NCI-H1417 (cell line): ENCODE measurements around the gene SULT2A1.
"Not testable (repeated sequence)": the region's sequence is repeated elsewhere in the genome, so short reads cannot be mapped to it uniquely, and the experiment has no call there.

Source experiments
- DNase-seq, 3 experiments: peaks; one replicate each; lab custom pipeline; 2025; lab: John Stamatoyannopoulos, UW

Gene SULT2A1, protein sequence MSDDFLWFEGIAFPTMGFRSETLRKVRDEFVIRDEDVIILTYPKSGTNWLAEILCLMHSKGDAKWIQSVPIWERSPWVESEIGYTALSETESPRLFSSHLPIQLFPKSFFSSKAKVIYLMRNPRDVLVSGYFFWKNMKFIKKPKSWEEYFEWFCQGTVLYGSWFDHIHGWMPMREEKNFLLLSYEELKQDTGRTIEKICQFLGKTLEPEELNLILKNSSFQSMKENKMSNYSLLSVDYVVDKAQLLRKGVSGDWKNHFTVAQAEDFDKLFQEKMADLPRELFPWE

DNA sequence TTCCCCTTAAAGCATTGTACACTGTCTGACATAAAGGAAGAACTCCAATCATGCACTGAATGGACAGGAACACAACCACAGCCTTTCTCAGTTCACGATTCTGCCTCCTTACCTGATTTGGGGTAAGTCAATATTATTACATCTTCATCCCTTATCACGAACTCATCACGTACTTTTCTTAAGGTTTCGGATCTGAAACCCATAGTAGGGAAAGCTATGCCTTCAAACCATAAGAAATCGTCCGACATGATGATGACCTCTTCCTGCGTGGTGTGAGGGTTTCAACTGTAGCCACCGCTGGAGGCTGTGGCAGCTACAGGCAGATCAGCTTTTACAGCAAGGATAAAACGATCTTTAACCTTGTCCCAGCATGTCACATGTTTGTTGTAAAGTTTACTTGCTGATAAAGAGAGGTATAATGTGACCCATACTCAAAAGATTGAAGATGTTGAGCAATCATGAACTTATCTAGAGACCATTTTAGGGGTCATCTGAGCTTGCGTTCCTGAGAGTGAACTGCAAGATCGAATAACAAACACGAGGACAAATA, at the start of gene SULT2A1:
TSS of gene SULT2A1 (minus strand) at position 306 of the 550 bp plus-strand sequence. CDS start at position 248, 58 bp downstream.
- no peak for DNase-seq

DNA sequence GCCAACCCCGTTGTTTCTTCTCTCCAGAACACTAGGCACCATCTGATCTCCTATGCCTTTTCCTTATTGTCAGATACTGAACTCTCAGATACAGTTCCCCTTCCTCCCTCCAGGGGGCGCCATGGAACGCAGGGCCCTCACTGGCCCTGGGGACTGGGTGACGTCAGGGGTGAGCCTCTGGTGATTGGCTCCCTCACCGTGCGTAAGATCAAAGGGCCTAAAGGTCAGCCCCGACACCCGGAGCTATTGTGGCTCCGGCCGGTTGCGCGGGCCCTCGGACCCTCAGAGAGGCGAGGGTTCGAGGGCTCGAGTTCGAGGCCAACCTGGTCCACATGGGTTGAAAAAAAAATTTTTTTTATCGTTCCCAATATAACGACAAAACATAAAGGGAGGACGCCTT, 42.5 kb upstream of the SULT2A1 start:
- not testable (repeated sequence) for DNase-seq

DNA sequence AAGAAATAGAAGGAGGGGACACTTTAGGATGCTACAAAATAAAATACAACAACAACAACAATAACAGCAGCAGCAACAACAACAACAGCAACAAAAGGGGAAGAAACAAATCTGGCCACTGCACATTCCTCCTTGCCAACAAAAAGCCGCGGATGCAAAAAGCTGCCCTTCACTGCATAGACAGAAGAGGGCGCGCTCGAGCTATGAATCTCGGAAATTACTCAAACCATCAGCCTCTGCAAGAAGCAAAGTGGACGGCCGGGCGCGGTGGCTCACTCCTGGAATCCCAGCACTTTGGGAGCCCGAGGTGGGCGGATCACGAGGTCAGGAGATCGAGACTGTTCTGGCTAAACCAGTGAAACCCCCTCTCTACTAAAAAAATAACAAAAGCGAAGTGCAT, 34.0 kb upstream of the SULT2A1 start:
- not testable (repeated sequence) for DNase-seq

DNA sequence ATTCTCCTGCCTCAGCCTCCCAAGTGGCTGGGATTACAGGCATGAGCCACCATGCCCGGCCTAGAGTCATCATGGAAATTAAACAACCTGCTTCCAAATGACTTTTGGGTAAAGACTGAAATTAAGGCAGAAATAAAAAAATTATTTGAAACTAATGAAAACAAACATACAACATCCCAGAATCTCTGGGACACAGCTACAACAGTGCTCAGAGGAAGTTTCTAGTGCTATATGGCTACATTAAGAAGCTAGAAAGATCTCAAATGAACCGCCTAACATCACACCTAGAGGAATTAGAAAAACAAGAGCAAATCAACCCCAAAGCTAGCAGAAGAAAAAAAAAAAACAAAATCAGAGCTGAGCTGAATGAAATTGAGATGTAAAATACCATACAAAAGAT, 24.1 kb upstream of the SULT2A1 start:
- DNase-seq, result not testable (repeated sequence)

DNA sequence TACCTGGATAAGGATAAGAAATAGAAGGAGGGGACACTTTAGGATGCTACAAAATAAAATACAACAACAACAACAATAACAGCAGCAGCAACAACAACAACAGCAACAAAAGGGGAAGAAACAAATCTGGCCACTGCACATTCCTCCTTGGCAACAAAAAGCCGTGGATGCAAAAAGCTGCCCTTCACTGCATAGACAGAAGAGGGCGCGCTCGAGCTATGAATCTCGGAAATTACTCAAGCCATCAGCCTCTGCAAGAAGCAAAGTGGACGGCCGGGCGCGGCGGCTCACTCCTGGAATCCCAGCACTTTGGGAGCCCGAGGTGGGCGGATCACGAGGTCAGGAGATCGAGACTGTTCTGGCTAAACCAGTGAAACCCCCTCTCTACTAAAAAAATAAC, 23.2 kb upstream of the SULT2A1 start:
- DNase-seq, result not testable (repeated sequence)

DNA sequence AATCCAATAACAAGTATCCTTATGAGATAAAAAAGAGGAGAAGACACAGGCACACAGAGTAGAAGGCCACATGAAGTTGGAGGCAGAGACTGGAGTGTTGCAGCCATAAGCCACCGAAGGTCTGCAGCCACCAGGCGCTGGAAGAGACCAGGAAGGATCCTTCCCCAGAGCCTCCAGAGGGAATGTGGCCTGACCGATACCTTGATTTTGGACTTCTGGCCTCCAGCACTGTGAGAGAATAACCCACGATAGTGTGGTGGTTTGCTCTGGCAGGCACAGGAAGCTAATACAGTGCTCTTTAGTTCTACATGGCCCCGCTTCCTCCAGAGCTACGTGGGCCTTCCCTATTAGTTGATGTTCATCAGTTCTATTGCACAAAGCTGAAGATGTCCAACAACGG, 15.3 kb upstream of the SULT2A1 start:
- no peak for DNase-seq

DNA sequence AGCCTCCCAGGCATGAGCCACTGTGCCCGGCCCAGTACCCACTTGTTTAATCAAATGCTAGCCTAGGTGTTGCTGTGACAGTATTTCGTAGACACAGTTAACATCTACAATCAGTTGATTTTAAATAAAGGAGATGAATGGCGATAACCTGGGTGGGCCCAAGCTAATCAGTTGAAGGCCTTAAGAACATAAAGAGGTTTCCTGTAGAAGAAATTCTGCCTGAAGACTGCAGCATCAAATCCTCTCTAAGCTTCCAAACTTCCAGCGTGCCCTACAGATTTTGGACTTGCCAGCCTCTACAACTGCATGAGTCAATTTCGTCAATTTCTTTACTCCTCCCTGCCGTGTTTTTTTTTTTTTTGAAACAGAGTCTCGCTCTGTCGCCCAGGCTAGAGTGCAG, 13.2 kb upstream of the SULT2A1 start:
- no peak for DNase-seq

DNA sequence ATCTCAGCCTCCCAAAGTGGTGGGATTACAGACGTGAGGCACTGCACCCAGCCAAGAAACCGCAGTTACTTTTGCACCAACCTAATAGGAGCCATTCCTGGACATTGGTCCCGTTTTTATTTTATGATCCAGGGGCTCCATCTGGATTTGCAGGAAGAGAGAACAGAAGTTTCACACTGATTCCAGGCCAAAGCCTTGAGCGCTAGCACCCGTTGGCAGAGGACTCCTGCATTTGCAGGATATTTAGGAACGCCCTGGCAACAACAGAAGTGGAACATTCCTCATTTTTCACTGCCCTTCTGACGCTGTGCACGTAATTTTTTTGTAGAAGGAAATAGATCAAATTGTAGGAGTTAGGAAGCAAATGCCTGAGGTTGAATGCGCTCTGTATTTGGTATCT, 11.7 kb upstream of the SULT2A1 start:
- DNase-seq, result no peak

DNA sequence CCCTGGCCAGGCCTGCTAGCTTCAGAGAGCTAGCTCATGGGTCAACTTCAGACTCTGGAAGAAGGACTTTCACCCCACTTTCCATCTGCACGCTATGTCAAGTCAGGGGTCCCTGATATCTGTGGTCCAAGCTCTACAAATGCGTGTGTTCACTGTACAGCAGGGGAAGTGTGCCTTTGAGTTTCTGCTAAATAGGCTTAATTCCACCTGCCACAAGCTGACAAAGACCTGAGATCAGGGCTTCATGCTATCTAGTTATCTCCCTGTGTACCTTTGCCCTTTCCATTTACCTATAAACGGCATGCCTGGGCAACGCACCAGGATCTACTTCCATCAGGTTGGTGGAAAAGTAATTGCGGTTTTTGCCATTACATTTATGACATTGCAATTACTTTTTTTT, 10.7 kb upstream of the SULT2A1 start:
- no peak for DNase-seq

DNA sequence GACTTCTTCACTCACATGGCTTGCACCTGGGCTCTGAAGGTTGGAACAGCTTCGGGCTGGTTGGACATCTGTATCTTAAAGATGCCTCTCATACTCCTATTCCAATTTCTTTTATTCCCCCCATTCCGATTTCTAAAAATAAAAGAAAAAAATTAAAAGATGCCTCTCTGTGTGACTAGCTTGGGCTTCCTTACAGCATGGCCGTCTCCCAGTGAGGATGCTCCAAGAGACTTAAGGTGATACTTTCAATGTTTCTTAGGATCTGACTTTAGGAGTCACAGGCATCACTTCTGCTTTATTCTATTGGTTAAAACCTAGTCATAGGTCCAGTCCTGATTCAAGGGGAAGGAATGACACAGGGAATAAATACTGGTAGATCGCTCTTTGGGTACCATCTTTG, 9.9 kb upstream of the SULT2A1 start:
- no peak for DNase-seq

DNA sequence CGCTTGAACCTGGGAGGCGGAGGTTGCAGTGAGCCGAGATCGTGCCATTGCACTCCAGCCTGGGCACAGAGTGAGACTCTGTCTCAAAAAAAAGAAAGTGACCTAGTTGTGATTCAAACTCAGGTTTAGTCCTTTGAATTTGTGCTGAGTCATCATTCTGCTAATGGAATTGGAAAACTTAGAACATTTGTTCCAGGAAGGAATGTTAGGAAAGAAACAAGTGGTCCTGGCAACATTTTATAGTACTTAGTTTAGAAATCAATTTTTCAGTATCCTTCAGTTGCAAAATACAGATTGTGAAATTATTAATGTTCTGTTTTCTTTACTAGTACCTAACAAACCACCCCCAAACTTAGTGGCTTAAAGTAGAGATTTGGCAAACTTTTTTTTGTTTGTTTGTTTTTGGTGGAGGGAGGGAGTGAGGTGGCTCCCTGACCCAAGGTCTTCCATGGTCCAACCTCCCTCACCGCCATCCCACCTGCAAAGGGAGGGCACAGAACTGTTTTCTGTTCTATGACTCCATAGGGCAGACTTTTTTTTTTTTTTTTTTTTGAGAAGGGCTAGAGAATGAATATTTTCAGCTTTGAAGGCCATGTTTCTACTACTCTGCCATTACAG, 9.2 kb upstream of the SULT2A1 start:
- no peak for DNase-seq

DNA sequence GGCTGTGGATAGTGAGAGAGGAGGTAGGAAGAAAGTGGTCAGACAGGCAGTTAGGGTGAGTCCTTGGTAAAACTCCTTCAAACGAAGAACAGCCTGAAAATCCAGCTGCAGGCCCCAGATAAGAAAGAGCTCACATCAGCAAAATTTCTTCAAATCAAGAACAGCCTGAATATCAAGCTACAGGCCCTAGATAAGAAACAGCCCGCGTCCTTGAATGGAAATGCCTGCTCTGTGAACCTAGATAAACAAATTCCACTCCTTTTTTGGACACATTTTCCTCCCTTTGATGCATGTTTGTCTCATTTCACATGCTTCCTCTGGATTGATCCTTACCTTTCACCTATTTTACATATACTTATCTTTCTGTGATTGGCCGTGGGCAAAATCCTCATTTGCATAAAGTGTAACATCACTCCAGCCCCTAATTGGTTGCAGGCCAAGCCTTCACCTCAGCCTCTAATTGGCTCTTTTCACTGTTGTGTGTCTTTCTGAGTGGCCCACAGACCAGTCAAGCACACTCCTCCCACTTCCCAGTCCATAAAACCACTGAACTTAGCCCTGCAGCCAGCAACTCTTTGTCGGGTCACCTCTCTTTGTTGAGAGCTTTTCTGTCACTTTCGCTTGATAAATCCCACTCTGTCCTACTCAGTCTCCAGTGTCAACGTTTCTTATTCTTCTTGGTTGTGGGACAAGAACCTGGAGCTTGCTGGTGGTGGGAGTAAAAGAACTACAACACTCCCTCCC, 6.0 kb upstream of the SULT2A1 start:
- DNase-seq, result no peak

DNA sequence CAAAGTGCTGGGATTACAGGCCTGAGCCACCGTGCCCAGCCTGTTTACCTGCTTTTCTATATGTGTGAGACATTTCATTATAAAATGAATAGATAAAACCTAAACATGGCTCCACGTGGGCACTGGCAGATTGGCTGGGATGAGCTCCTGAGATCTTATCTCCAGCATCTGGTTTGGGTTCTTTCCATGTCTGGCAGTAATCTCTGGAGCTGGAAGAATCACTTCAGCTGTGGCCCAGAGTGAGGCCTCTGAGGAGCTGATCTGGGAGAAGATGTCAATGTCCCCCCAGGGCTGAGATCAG, 5.5 kb upstream of the SULT2A1 start:
- DNase-seq, result no peak

DNA sequence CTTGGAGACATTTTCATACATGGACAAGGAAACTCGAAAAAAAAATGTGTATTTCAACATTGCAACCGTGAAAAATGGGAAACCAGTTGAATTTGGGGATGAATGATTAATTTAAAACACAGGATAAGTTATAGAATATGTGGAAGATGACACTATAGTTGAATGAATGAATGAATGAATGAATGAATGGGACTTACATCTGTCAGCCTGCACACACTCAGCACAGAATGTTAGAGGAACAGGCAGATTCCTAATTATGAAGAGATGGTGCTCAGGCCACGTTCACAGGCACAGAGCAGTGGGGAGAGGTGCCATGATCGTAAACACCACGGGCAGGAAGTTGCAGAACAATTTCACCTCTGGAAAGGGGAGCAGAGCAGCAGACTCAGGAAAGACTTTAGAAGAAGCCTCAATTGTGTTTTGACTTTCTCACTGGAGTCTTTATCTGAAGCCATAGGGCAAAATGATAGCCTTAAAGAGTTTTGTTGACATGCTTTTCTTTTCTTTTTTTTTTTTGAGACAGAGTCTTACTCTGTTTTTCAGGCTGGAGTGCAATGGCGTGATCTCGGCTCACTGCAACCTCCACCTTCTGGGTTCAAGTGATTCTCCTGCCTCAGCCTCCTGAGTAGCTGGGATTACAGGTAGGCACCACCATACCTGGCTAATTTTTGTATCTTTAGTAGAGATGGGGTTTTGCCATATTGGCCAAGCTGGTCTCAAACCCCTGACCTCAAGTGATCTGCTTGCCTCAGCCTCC, 4.9 kb upstream of the SULT2A1 start:
- DNase-seq, result no peak

DNA sequence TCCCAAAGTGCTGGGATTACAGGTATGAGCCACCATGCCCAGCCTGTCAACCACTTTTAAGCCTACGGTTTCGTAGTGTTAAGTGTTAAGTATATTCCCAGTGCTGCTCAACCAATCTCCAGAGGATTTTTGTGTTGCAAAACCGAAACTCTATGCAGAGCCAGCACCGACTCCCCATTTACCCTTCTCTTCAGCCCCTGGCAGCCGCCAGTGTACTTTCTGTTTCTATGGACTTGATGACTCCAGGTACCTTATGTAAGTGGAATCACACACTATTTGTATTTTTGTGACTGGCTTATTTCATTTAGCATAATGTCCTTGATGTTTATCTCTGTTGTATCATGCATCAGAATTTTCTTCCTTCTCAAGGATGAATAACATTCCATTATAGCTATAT, 1.1 kb downstream of the SULT2A1 start:
- DNase-seq, result no peak

DNA sequence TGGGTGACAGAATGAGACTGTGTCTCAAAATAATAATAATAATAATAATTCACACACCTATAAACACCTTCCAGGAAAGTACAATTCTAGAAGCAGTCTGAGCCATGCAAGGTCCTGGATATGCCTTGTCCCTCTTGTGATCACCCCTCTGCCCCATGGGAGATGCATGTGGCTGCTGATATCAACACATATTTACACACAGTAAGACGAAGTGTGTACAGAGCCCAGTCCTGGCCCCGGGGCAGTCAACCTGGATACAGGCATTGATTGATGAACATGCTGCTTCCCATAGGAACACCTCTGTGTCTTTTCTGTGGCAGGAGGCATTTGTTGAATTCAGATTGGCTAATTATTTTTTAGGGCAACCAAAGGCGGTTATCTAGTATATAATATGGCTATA, 3.2 kb downstream of the SULT2A1 start:
- DNase-seq, result no peak

DNA sequence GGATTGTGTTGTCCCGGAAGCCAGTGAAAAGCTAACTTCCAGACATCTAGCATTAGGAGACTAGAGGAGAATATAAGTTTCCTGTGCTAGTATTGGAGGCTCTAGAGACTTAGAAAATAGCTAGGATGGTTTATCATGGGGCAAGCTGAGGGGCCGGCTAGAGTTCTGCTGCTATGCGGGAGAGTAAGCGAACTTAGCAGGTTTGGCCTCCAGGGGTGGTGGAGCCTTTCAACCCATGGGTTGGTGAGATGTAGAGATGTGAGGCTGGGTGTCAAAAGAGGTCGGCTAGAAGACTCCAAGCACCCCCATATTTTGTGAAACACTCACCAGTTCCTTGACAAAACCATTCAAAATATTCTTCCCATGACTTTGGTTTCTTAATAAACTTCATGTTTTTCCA, 4.4 kb downstream of the SULT2A1 start:
- no peak for DNase-seq

DNA sequence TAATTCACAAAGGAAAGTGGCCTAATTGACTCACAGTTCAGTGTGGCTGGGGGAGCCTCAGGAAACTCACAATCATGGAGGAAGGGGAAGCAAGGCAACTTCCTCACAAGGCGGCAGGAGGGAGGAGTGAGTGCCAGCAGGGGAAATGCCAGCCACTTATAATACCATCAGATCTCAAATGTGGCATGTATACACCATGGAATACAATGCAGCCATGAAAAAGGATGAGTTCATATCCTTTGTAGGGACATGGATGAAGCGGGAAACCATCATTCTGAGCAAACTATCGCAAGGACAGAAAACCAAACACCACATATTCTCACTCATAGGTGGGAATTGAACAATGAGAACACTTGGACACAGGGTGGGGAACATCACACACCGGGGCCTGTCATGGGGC, 6.7 kb downstream of the SULT2A1 start:
- DNase-seq, result not testable (repeated sequence)

DNA sequence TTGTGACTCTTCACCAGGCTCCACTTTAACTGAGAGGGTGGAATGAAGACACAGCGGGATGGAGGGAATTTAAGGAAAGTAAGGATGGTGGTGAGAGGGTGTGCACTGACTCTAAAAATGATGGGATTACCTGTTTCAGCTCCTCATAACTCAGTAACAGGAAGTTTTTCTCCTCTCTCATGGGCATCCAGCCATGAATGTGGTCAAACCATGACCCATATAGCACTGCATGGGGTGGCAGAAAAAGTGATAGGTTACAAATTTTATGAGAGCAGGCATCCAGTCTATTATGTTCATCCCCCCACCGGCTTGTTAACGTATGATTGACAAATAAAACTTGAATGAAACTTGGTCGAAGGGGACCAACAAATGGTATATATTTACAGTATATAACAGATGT, 7.2 kb downstream of the SULT2A1 start:
- DNase-seq, result no peak

DNA sequence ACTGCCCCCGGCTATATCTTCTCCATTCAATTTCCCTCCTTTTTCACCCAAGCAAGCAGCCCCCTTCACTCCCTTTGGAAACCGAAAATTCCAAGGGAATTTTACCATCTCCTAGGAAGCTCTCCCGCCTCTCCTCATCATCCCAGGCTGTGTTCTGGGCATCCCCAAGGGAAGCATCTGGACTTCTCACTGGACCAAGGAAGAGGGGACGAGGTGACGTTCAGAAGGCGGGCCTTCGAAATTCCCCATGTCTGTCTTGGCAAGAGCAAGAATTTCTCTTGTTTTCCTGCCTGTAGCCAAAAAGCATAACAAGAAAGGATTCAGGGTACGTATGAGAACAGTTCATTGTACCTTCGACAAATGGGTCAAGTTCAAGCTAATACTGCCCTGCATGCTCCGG, 20.9 kb downstream of the SULT2A1 start:
- no peak for DNase-seq

DNA sequence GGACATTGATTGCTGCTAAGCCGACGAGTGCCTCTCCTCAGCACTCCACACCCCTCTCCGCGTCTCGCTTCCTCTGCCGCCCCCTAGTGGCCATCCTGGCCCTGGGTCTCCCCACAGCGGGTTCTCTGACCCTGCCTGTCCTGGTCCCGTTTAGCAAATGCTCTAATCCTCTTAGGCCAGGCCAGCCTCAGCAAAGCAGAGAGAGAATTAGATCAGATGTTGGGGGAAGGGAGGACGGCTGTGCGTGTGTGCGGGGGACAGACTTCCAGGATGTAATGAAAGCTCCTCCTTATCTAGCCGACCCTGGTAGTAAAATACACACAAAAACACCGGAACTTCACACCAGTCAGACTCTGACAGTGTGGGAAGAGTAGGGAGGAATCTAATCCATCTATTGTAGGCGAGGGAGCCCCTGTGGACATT, 22.6 kb downstream of the SULT2A1 start:
- DNase-seq, result peak; percentile 32 to 72 (median 60)

DNA sequence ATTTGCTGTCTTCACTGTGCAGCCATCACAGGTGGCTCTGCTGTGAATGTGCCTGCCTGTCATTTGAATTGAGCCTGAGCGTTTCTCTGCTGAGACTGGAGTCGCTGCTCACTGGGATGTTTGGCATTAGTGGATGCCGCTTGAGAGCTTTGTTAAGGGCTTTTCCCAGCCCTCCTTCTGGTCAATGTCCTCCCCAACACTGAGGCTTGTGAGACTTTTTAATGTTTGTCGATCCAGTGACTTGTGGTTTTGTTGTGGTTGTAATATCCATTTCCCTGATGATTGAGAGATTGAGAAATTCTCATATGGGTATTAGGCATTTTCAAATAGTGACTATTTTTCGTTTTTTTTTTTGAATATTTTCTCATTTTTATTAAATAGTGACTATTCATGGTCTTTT, 24.5 kb downstream of the SULT2A1 start:
- no peak for DNase-seq
